ENCODE results near the gene NUP62. TPM values are rescaled to one million over a fixed set of nuclear protein-coding genes. Genes with fewer than 3 reads are reported as not detected.

Gene NUP62
- total and polyA plus RNA-seq, 8 donors: 39.2 to 66.2 (median 60.0) TPM

DNA sequence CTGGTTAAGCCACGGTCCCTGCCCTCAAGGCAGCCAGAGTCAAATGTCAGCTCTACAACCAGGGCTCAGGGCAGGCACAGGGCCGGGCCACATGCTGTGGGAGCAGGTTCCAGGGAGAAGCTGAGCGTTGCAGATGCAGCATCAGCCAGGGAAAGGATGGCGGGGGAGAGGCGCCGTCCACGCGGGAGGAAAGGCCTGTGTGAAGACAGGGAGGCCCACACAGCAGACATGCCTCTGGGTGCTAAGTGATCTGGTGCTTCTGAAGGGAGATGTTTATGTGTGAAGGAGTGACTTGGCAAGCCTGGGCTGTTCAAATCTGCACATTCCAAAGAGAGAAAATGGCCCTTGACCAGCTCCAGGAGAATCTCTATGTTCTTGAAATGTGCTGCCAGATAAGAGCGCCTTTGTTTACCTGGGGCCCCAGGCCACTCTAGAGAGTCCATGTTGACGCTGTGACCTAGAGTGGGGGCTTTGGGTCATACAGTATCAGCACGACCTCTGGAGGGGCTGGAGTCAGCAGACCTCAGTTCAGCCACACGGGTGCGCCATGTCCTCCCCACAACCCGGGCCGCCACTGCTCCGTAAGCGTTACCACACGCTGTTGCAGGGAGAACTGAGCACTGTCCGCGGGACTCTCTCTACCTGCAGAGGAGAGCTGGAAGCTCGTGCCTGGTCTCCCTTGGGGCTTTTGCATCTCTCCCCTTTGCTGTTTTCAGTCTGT lies 16.2 kb downstream of the NUP62 start:
- DNase-seq: no peak
- Histone ChIP-seq H3K4me1 (peaks cover 4 to 50% of the 10 kb centered on the region in 2 donors), H3K27me3 (no peaks in the 10 kb centered on the region), H3K4me3 (no peak overlapping the region), H3K36me3 (peaks cover 0 to 85% of the 10 kb centered on the region in 2 donors), H3K9me3 (no peaks in the 10 kb centered on the region), H3K27ac (no peak overlapping the region)
- ATAC-seq: peak; percentile 63
- intact Hi-C loops (cut with DNase I): no loop called here
- no peak for TF ChIP-seq CTCF (IDR thresholded peaks at IDR 0.05)

- TF ChIP-seq CTCF (IDR thresholded peaks at IDR 0.05): no peak
- peaks cover 0 to 87% of the 10 kb centered on the region in 2 donors for H3K36me3 ChIP-seq
Measured at GRCh38 chr19:49911381-49912145, 17.7 kb downstream of the NUP62 start.

DNA sequence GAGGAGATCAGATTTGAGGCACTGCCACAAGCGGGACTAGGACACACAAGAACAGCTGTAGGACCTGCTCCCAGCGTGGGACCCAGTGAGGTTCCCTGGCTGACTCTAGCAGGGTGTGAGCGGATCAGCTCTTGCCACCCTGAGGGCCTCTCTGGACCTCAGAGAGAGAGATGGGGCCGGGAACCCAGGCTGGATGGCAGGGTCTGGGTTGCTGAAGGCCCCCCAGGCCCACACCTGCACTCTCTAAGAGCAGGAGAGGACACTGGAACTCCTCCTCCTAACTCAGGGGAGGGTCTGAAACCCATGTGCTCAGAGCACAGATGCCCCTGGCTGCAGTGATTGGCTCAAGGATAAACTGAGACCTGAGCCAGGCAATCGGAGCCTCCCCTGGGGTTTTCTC lies 19.1 kb downstream of the NUP62 start:
- Histone ChIP-seq H3K4me3 (no peak overlapping the region), H3K4me1 (peaks cover 4 to 39% of the 10 kb centered on the region in 2 donors), H3K27ac (peak overlapping the region in 1 of 2 donors; percentile 63), H3K9me3 (no peaks in the 10 kb centered on the region), H3K36me3 (peaks cover 0 to 81% of the 10 kb centered on the region in 2 donors), H3K27me3 (no peaks in the 10 kb centered on the region)
- no peak for DNase-seq
- intact Hi-C loops (cut with DNase I): no loop called here
- ATAC-seq: no peak
- TF ChIP-seq CTCF (IDR thresholded peaks at IDR 0.05): no peak

More at GRCh38 chr19:49911381-49912145, 17.7 kb downstream of the NUP62 start:
- intact Hi-C loops (cut with DNase I): no loop called here
- Histone ChIP-seq H3K4me1 (peaks cover 4 to 34% of the 10 kb centered on the region in 2 donors), H3K27ac (peak overlapping the region in 1 of 2 donors; percentile 63), H3K27me3 (no peaks in the 10 kb centered on the region), H3K4me3 (no peak overlapping the region), H3K9me3 (no peaks in the 10 kb centered on the region)
- DNase-seq: no peak
- ATAC-seq: peak; percentile 47

DNA sequence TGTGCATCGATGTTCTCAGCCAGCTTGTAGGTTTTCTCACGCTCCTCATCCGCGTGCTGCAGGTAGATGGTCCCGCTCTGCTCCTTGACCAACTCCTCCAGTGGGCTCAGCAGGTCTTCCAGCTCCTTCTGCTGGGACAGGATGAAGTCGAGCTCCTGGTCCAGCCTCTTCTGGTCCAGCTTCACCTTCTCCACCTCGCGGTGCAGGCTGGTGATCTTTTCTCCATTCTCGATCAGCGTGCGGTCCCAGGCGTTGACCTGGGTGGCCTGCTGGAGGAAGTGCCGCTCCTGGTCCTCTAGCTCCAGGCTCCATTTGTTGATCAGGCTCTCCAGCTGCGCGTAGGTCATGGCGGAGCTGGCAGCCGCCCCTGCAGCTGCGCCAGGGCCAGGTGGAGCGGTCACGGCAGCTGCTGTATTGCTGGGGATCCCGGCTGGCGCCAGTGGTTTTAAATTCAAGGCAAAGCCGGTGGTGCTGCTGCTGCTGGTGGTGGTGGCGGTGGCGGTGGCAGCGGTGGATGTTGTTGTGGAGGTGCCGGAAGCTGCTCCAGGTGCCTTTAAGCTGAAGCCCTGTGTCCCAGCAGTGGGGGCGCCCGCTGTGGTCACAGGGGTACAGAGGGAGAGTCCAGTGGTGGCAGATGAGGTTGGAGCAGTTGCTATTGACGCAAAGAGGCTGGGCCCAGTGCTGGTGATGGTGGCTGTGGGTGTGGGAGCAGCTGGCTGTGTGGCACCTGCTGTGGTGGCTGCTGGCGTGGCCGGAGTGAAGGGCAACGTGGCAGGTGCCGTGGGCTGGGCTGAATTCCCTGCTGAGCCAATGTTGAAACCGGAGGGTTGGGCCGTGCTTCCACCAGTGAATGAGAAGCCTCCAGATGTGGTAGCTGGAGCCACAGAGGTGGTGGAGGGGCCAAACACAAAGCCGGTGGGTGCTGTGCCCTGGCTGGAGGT lies 20.6 kb downstream of the NUP62 start:
- H3K4me3 ChIP-seq: no peak overlapping the region
- no peaks in the 10 kb centered on the region for H3K9me3 ChIP-seq
- peaks cover 4 to 51% of the 10 kb centered on the region in 2 donors for H3K4me1 ChIP-seq
- DNase-seq: no peak
- H3K36me3 ChIP-seq: peaks cover 0 to 67% of the 10 kb centered on the region in 2 donors
- H3K27ac ChIP-seq: no peak overlapping the region
- ATAC-seq: no peak
- no peak for TF ChIP-seq CTCF (IDR thresholded peaks at IDR 0.05)
- intact Hi-C loops (cut with DNase I): no loop called here
- no peaks in the 10 kb centered on the region for H3K27me3 ChIP-seq

All from left lung (tissue), 10 donors.